ENCODE measurements around the gene NES. TPM values are rescaled to one million over a fixed set of nuclear protein-coding genes. Genes with fewer than 3 reads are reported as not detected.

Gene NES
- total and polyA plus RNA-seq, 2 experiments from 2014 or later = 2.2 to 15.0 TPM

DNA sequence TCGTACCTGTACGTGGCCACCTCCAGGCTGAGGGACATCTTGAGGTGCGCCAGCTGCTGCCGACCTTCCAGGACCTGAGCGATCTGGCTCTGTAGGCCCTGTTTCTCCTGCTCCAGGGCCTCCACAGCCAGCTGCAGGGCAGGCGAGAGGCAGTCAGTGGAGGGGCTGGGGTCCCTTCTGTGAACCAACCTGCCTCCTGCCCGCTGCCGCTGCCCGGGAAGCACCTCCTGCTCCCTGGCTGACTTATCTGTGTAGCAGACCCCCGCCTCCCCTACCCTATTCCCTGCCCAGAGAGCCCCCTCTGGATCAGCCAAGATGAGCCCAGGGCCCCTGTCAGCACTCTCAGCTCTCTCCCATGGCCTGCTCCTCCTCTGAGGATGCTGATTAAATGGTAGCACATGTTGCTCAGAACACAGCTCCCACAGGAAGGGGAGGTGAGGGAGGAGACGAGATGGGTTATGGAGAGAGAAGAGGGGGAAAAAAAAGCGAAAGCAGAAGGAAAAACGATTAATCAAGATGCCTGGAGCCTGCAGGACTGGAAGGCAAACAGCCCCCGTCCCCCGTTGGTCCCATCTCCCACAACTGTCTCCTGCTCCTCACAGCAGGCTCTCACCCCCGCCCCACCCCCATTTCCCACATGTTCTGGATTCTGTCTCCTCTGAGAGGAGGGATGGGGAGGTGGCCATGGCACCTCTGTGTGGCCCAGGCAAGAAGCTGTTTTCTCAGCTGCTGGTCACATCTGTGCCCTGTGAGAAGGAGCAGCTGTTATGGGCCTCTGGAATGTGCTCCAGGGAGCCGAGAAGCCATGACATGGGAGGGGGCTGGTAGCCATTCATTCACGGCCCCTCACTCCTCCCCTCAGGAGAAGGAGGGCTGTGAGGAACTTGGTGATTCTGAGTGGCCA is 1.7 kb downstream of the NES start:
- Histone ChIP-seq H4K20me1 (ENCODE audit: insufficient read depth) (no peaks in the 10 kb centered on the region), H3K4me2 (ENCODE audit: unreplicated experiment) (peak overlapping the region; percentile 34), H3K27ac (no peak overlapping the region), H3F3A (ENCODE audit: insufficient read depth) (no peaks in the 10 kb centered on the region), H3K9ac (peak overlapping the region; percentile 59), H3K79me2 (ENCODE audit: insufficient read depth) (no peaks in the 10 kb centered on the region), H3K9me3 (ENCODE audit: low read depth) (no peaks in the 10 kb centered on the region), H3K27me3 (replicated peaks; ENCODE audit: insufficient read depth) (no peaks in the 10 kb centered on the region; the same call in 1 of the 2 replicates), H3K36me3 (ENCODE audit: low read depth) (no peaks in the 10 kb centered on the region), H3K9me2 (ENCODE audit: insufficient read depth) (no peaks in the 10 kb centered on the region), H3K4me1 (ENCODE audit: insufficient read depth) (peaks cover 6% of the 10 kb centered on the region), H3K4me3 (peak overlapping the region; percentile 65; the same call in 1 of the 2 replicates), H2AFZ (no peak overlapping the region)
- WGBS, 2 experiments (ENCODE audit: low coverage in 1 of 2, low lambda C conversion rate in 2 of 2, missing lambda C conversion rate in 2 of 2) = 78 to 79% methylated on average over 14 to 18 of the region's 18 CpGs
- TF ChIP-seq EZH2phosphoT487 (IDR thresholded peaks at IDR 0.05; ENCODE audit: insufficient read depth, low read depth) = no peak
- in situ Hi-C loops (cut with MboI) = no loop called here
- DNase-seq = no peak

DNA sequence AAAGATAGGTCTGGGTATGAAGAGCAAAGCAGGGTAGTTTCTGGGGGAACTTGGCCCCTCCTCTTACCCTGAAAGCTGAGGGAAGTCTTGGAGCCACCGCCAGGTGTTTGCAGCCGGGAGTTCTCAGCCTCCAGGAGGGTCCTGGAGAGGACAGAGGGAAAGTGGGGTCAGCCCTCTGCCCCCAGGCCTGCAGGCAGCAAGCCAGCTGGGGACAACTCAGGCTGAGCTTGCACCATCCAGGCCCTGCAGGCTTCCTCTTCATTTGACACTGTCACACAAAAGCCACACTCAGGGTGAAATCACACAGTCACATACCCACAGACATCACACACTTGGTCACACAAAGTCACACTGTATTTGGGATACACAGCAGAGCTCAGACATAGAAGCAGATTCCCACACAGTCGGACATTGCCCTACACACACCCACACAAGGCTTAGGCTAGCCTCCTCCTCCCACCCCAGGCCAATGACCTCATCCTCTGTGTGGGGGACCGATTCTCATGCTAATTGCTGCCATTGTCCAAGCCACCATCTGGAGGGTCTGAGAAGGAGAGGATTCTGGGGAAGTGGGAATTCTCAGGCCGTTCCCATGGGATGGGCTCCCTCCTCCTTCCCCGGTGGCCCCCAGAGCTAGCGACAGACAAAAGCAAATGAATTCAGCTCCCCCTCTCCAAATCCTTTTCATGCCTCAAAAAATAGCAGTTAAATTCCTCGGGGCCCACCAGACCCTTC is 3.7 kb downstream of the NES start:
- no peak for DNase-seq
- peaks cover 6% of the 10 kb centered on the region for H3K4me1 ChIP-seq (ENCODE audit: insufficient read depth)

DNA sequence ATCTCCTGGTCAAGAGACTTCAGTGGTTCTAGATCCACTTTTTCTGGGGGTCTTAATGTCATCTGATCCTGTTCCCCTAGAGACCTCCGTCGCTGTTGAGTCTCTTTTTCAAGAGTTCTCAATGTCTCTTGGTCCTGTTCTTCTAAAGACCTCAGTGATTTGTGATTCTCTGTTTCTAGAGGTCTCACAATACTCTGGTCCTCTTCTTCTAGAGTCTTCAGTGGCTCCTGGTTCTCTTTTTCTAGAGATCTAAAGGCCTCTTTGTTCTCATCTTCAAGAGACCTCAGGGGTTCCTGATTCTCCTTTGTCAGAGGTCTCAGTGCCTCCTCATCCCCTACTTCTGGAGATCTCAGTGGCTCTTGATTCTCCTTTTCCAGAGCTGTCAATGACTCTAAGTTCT is 5.4 kb downstream of the NES start:
- no peaks in the 10 kb centered on the region for H3F3A ChIP-seq (ENCODE audit: insufficient read depth)
- H4K20me1 ChIP-seq (ENCODE audit: insufficient read depth) = no peaks in the 10 kb centered on the region
- no peak for DNase-seq
- WGBS, 2 experiments (ENCODE audit: low coverage in 1 of 2, low lambda C conversion rate in 2 of 2, missing lambda C conversion rate in 2 of 2) = 81 to 90% methylated on average over 2 of the region's 2 CpGs
- H3K27ac ChIP-seq = no peak overlapping the region
- no peaks in the 10 kb centered on the region for H3K79me2 ChIP-seq (ENCODE audit: insufficient read depth)
- in situ Hi-C loops (cut with MboI) = no loop called here
- no peak overlapping the region for H2AFZ ChIP-seq
- TF ChIP-seq EZH2 (IDR thresholded peaks at IDR 0.05; ENCODE audit: insufficient read depth, poor library complexity, severe bottlenecking) (no peak), EZH2phosphoT487 (IDR thresholded peaks at IDR 0.05; ENCODE audit: insufficient read depth, low read depth) (no peak)
- H3K9me2 ChIP-seq (ENCODE audit: insufficient read depth) = no peaks in the 10 kb centered on the region
- H3K9me3 ChIP-seq (ENCODE audit: low read depth) = no peaks in the 10 kb centered on the region
- no peaks in the 10 kb centered on the region for H3K27me3 ChIP-seq (replicated peaks; ENCODE audit: insufficient read depth)
- H3K4me1 ChIP-seq (ENCODE audit: insufficient read depth) = no peaks in the 10 kb centered on the region
- no peak overlapping the region for H3K4me2 ChIP-seq (ENCODE audit: unreplicated experiment)
- no peak overlapping the region for H3K9ac ChIP-seq
- H3K4me3 ChIP-seq = no peak overlapping the region
- no peaks in the 10 kb centered on the region for H3K36me3 ChIP-seq (ENCODE audit: low read depth)

More for the DNA sequence above, 3.7 kb downstream of the NES start:
- H3K9ac ChIP-seq = no peak overlapping the region
- H3K27ac ChIP-seq = no peak overlapping the region
- no peaks in the 10 kb centered on the region for H3F3A ChIP-seq (ENCODE audit: insufficient read depth)
- no peaks in the 10 kb centered on the region for H3K9me2 ChIP-seq (ENCODE audit: insufficient read depth)
- H3K4me2 ChIP-seq (ENCODE audit: unreplicated experiment) = no peak overlapping the region
- H4K20me1 ChIP-seq (ENCODE audit: insufficient read depth) = no peaks in the 10 kb centered on the region
- 77 to 80% methylated on average over 8 of the region's 8 CpGs for WGBS, 2 experiments (ENCODE audit: low coverage in 1 of 2, low lambda C conversion rate in 2 of 2, missing lambda C conversion rate in 2 of 2)
- H3K9me3 ChIP-seq (ENCODE audit: low read depth) = no peaks in the 10 kb centered on the region
- H3K36me3 ChIP-seq (ENCODE audit: low read depth) = no peaks in the 10 kb centered on the region
- H3K79me2 ChIP-seq (ENCODE audit: insufficient read depth) = no peaks in the 10 kb centered on the region
- H2AFZ ChIP-seq = no peak overlapping the region
- no peaks in the 10 kb centered on the region for H3K27me3 ChIP-seq (replicated peaks; ENCODE audit: insufficient read depth)
- no peak overlapping the region for H3K4me3 ChIP-seq
- in situ Hi-C loops (cut with MboI) = no loop called here
- TF ChIP-seq EZH2 (IDR thresholded peaks at IDR 0.05; ENCODE audit: insufficient read depth, poor library complexity, severe bottlenecking) (no peak), EZH2phosphoT487 (IDR thresholded peaks at IDR 0.05; ENCODE audit: insufficient read depth, low read depth) (no peak)

DNA sequence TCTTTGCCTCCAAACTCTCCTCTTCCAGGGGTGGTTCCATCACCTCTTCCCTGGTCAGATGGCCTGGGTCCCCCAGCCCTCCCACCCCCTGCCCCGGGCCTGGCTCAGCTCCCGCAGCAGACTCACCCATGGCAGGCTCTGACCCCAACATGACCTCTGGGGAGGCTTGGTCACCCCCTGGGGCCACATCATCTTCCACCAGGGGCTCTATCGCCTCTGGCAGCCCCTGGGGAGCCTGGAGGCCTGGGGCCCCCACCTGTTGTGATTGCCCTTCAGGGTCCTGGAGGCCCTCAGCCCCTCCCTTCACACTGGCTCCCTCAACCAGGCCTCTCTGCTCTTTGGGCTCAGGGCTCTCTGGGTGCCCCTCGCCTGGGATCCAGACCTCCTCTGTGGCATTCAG is 6.4 kb downstream of the NES start:
- no peaks in the 10 kb centered on the region for H3K4me1 ChIP-seq (ENCODE audit: insufficient read depth)
- no peaks in the 10 kb centered on the region for H3K27me3 ChIP-seq (replicated peaks; ENCODE audit: insufficient read depth)
- 65 to 100% methylated on average over 1 to 4 of the region's 4 CpGs for WGBS, 2 experiments (ENCODE audit: low coverage in 1 of 2, low lambda C conversion rate in 2 of 2, missing lambda C conversion rate in 2 of 2)
- no peaks in the 10 kb centered on the region for H3F3A ChIP-seq (ENCODE audit: insufficient read depth)
- no peaks in the 10 kb centered on the region for H3K9me2 ChIP-seq (ENCODE audit: insufficient read depth)
- no peak overlapping the region for H2AFZ ChIP-seq
- in situ Hi-C loops (cut with MboI) = no loop called here
- no peaks in the 10 kb centered on the region for H4K20me1 ChIP-seq (ENCODE audit: insufficient read depth)
- DNase-seq = no peak
- no peak overlapping the region for H3K9ac ChIP-seq
- no peaks in the 10 kb centered on the region for H3K79me2 ChIP-seq (ENCODE audit: insufficient read depth)
- TF ChIP-seq EZH2 (IDR thresholded peaks at IDR 0.05; ENCODE audit: insufficient read depth, poor library complexity, severe bottlenecking) (no peak), EZH2phosphoT487 (IDR thresholded peaks at IDR 0.05; ENCODE audit: insufficient read depth, low read depth) (no peak)
- H3K36me3 ChIP-seq (ENCODE audit: low read depth) = no peaks in the 10 kb centered on the region
- H3K4me3 ChIP-seq = no peak overlapping the region
- no peaks in the 10 kb centered on the region for H3K9me3 ChIP-seq (ENCODE audit: low read depth)
- no peak overlapping the region for H3K4me2 ChIP-seq (ENCODE audit: unreplicated experiment)
- H3K27ac ChIP-seq = no peak overlapping the region
